Loucy (cell line): ENCODE data around the gene MED13.
"Not testable (repeated sequence)": the region's sequence is repeated elsewhere in the genome, so short reads cannot be mapped to it uniquely, and the experiment has no call there.

ENCODE experiments used
- H2AFZ ChIP-seq: fragments of 200-600 bp; sonication (generic); 2 replicates; pipeline ENCODE4 v1.6.0; 2016; ENCODE audit warnings: antibody characterized with exemption, mild to moderate bottlenecking, low read length, moderate library complexity
- H3F3A ChIP-seq: fragments of 200-600 bp; 2 replicates; pipeline ENCODE4 v1.6.0; 2016; ENCODE audit warnings: antibody characterized with exemption, low read depth, mild to moderate bottlenecking
- H3K27me3 ChIP-seq: fragments of 200-600 bp; sonication (generic); 2 replicates; pipeline ENCODE4 v1.6.1; 2014; ENCODE audit warnings: low read length, mild to moderate bottlenecking; ENCODE audit not compliant: insufficient read depth, poor library complexity, severe bottlenecking
- H3K36me3 ChIP-seq: fragments of 200-600 bp; sonication (generic); 2 replicates; pipeline ENCODE4 v1.6.1; 2016; ENCODE audit warnings: low read length; ENCODE audit not compliant: insufficient read depth
- H3K4me1 ChIP-seq: fragments of 200-600 bp; sonication (generic); 2 replicates; pipeline ENCODE4 v1.5.1; 2014; ENCODE audit warnings: low read length, mild to moderate bottlenecking; ENCODE audit not compliant: insufficient read depth, poor library complexity, severe bottlenecking
- H3K4me2 ChIP-seq: fragments of 200-600 bp; sonication (generic); 2 replicates; pipeline ENCODE4 v1.6.0; 2014; ENCODE audit warnings: antibody characterized with exemption, low read length, low read depth, mild to moderate bottlenecking; ENCODE audit not compliant: poor library complexity, severe bottlenecking
- H3K4me3 ChIP-seq: fragments of 200-600 bp; sonication (generic); 2 replicates; pipeline ENCODE4 v1.5.1; 2014; ENCODE audit warnings: low read length, mild to moderate bottlenecking, mixed read lengths; ENCODE audit not compliant: poor library complexity, severe bottlenecking
- H3K79me2 ChIP-seq: fragments of 200-600 bp; sonication (generic); 2 replicates; pipeline ENCODE4 v1.6.1; 2014; ENCODE audit warnings: low read length; ENCODE audit not compliant: insufficient read depth
- H3K9ac ChIP-seq: fragments of 200-600 bp; sonication (generic); 2 replicates; pipeline ENCODE4 v1.6.0; 2014; ENCODE audit warnings: mild to moderate bottlenecking, low read depth, low read length, moderate library complexity; ENCODE audit not compliant: poor library complexity, severe bottlenecking
- H3K9me2 ChIP-seq: fragments of 200-600 bp; sonication (generic); replicated peaks from 2 replicates; pipeline ENCODE4 v1.6.1; 2016; ENCODE audit warnings: low read depth, low read length, mixed read lengths
- H3K9me3 ChIP-seq: fragments of 200-600 bp; sonication (generic); 2 replicates; pipeline ENCODE4 v1.6.1; 2014; ENCODE audit warnings: mild to moderate bottlenecking, antibody characterized with exemption, low read length, low read depth; ENCODE audit not compliant: insufficient read depth
- H4K20me1 ChIP-seq: fragments of 200-600 bp; sonication (generic); 2 replicates; pipeline ENCODE4 v1.6.0; 2014; ENCODE audit warnings: antibody characterized with exemption, low read length, mild to moderate bottlenecking; ENCODE audit not compliant: insufficient read depth, poor library complexity, severe bottlenecking
- EZH2phosphoT487 ChIP-seq: fragments of 200-600 bp; IDR thresholded peaks from 2 replicates; pipeline ENCODE4 v1.6.1; 2018; ENCODE audit warnings: antibody characterized with exemption, mild to moderate bottlenecking, moderate library complexity, borderline replicate concordance
- TF ChIP-seq, protein P1 (sequence below): fragments of 200-600 bp; sonication (generic); conservative IDR thresholded peaks from 2 replicates; pipeline ENCODE4 v1.5.1; 2014; ENCODE audit warnings: mild to moderate bottlenecking, antibody characterized with exemption, low read length

Gene MED13

DNA sequence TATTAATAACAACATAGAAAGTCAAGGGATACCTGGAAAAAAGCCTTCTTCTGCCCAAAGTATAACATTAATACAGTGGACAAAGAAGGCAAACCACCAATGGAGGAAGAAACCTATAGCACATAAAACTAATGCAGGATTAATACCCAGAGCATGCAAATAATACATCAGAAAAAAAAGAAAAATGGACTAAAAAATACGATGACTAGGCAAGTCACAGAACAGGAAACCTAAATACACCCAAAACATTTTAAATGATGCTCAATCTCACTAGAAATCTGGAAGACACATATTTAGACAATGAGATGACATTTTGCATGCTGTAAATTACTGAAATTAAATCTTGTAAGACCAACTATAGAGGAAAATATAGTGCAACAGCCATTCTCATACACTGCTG lies 55.9 kb downstream of the MED13 start:
- Histone ChIP-seq H2AFZ (no peak overlapping the region), H3F3A (no peaks in the 10 kb centered on the region), H3K9me3 (no peaks in the 10 kb centered on the region), H3K79me2 (peaks cover 30% of the 10 kb centered on the region; the same call in 1 of the 2 replicates), H3K4me3 (no peak overlapping the region), H3K36me3 (peaks cover 63% of the 10 kb centered on the region), H3K4me2 (no peak overlapping the region), H3K9ac (no peak overlapping the region), H3K27me3 (no peaks in the 10 kb centered on the region), H4K20me1 (peaks cover 38% of the 10 kb centered on the region), H3K9me2 (no peaks in the 10 kb centered on the region), H3K4me1 (no peaks in the 10 kb centered on the region)
- TF ChIP-seq, protein P1, sequence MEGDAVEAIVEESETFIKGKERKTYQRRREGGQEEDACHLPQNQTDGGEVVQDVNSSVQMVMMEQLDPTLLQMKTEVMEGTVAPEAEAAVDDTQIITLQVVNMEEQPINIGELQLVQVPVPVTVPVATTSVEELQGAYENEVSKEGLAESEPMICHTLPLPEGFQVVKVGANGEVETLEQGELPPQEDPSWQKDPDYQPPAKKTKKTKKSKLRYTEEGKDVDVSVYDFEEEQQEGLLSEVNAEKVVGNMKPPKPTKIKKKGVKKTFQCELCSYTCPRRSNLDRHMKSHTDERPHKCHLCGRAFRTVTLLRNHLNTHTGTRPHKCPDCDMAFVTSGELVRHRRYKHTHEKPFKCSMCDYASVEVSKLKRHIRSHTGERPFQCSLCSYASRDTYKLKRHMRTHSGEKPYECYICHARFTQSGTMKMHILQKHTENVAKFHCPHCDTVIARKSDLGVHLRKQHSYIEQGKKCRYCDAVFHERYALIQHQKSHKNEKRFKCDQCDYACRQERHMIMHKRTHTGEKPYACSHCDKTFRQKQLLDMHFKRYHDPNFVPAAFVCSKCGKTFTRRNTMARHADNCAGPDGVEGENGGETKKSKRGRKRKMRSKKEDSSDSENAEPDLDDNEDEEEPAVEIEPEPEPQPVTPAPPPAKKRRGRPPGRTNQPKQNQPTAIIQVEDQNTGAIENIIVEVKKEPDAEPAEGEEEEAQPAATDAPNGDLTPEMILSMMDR = no peak
- no peak for TF ChIP-seq EZH2phosphoT487

- TF ChIP-seq, protein P1 = no peak
- TF ChIP-seq EZH2phosphoT487 = no peak
- H3K36me3 ChIP-seq = peaks cover 61% of the 10 kb centered on the region
- H3K4me2 ChIP-seq = no peak overlapping the region
Measured at GRCh38 chr17:62008294-62008693, 56.8 kb downstream of the MED13 start.

GRCh38 chr17:62004388-62004787 lies 60.7 kb downstream of the MED13 start:
- H4K20me1 ChIP-seq = peaks cover 44% of the 10 kb centered on the region
- peaks cover 71% of the 10 kb centered on the region for H3K79me2 ChIP-seq

More at GRCh38 chr17:62008294-62008693, 56.8 kb downstream of the MED13 start:
- no peaks in the 10 kb centered on the region for H3K9me3 ChIP-seq
- no peak overlapping the region for H2AFZ ChIP-seq
- H3K4me3 ChIP-seq = no peak overlapping the region
- no peaks in the 10 kb centered on the region for H3K27me3 ChIP-seq
- H3K79me2 ChIP-seq = peaks cover 39% of the 10 kb centered on the region; the same call in 1 of the 2 replicates
- H3K9ac ChIP-seq = no peak overlapping the region
- H3F3A ChIP-seq = no peaks in the 10 kb centered on the region
- peaks cover 39% of the 10 kb centered on the region for H4K20me1 ChIP-seq
- H3K4me1 ChIP-seq = no peaks in the 10 kb centered on the region
- H3K9me2 ChIP-seq = no peaks in the 10 kb centered on the region

GRCh38 chr17:62003141-62003540 lies 61.9 kb downstream of the MED13 start:
- not testable (repeated sequence) for H3K27me3 ChIP-seq, H3F3A ChIP-seq, H3K4me3 ChIP-seq, H3K4me2 ChIP-seq, H3K9me2 ChIP-seq, H3K9me3 ChIP-seq, H3K9ac ChIP-seq, H2AFZ ChIP-seq, H3K4me1 ChIP-seq
- peaks cover 42% of the 10 kb centered on the region for H4K20me1 ChIP-seq
- peaks cover 41% of the 10 kb centered on the region; the same call in 1 of the 2 replicates for H3K36me3 ChIP-seq
- peaks cover 83% of the 10 kb centered on the region for H3K79me2 ChIP-seq

More at GRCh38 chr17:62004388-62004787, 60.7 kb downstream of the MED13 start:
- Histone ChIP-seq H3K4me1 (no peaks in the 10 kb centered on the region), H3K9ac (no peak overlapping the region), H3K4me2 (no peak overlapping the region), H3K36me3 (peaks cover 49% of the 10 kb centered on the region), H3K27me3 (no peaks in the 10 kb centered on the region), H3F3A (no peaks in the 10 kb centered on the region), H3K9me3 (no peaks in the 10 kb centered on the region), H3K9me2 (no peaks in the 10 kb centered on the region), H3K4me3 (no peak overlapping the region), H2AFZ (no peak overlapping the region)
- TF ChIP-seq, protein P1 = no peak
- no peak for TF ChIP-seq EZH2phosphoT487
